Measurements from ENCODE around the gene ITPK1.
"Not testable (repeated sequence)": the region's sequence is repeated elsewhere in the genome, so short reads cannot be mapped to it uniquely, and the experiment has no call there.

Gene ITPK1

GRCh38 chr14:93128725-93129459, 13.2 kb upstream of the ITPK1 start:
- no peak for DNase-seq

- DNase-seq: no peak
Observed at GRCh38 chr14:93126111-93126510, 10.4 kb upstream of the ITPK1 start.

GRCh38 chr14:93122826-93123225, 7.1 kb upstream of the ITPK1 start:
- no peak for DNase-seq

GRCh38 chr14:93121030-93121834, 5.5 kb upstream of the ITPK1 start:
- DNase-seq: no peak

- no peak for DNase-seq
Observed at GRCh38 chr14:93120517-93120916, 4.8 kb upstream of the ITPK1 start.

GRCh38 chr14:93116676-93117200, 1.0 kb upstream of the ITPK1 start:
- DNase-seq: no peak

- DNase-seq: peak; percentile 85
Observed at GRCh38 chr14:93115069-93115820, 480 bp downstream of the ITPK1 start.

- DNase-seq: no peak
Observed at GRCh38 chr14:93114713-93115068, 1.0 kb downstream of the ITPK1 start.

- DNase-seq: no peak
Observed at GRCh38 chr14:93114068-93114710, 1.5 kb downstream of the ITPK1 start.

- no peak for DNase-seq
Observed at GRCh38 chr14:93113678-93114067, 2.1 kb downstream of the ITPK1 start.

- DNase-seq: peak; percentile 69
Observed at GRCh38 chr14:93112891-93113677, 2.6 kb downstream of the ITPK1 start.

- not testable (repeated sequence) for DNase-seq
Observed at GRCh38 chr14:93111541-93111940, 4.2 kb downstream of the ITPK1 start.

- DNase-seq: no peak
Observed at GRCh38 chr14:93110856-93111419, 4.8 kb downstream of the ITPK1 start.

GRCh38 chr14:93109572-93110481, 5.9 kb downstream of the ITPK1 start:
- no peak for DNase-seq

GRCh38 chr14:93108105-93108504, 7.6 kb downstream of the ITPK1 start:
- DNase-seq: no peak

GRCh38 chr14:93107453-93107852, 8.3 kb downstream of the ITPK1 start:
- DNase-seq: no peak

GRCh38 chr14:93106541-93107156, 9.1 kb downstream of the ITPK1 start:
- DNase-seq: no peak

GRCh38 chr14:93105856-93106255, 9.9 kb downstream of the ITPK1 start:
- DNase-seq: not testable (repeated sequence)

GRCh38 chr14:93105362-93105761, 10.4 kb downstream of the ITPK1 start:
- peak; percentile 68 for DNase-seq

GRCh38 chr14:93104961-93105360, 10.8 kb downstream of the ITPK1 start:
- no peak for DNase-seq

All from fibroblast of upper back skin (primary cell).